LNCaP clone FGC (cell line): ENCODE results near the gene SLC9A3.

Experiments
- DNase-seq: peaks from one replicate; pipeline ENCODE4 v3.0.0-alpha.2; 2011; ENCODE audit warnings: low read depth
- H3K4me3 ChIP-seq: 2 replicates; pipeline ENCODE4 v1.5.1; 2011; ENCODE audit warnings: mild to moderate bottlenecking, low read depth, low read length, control low read depth
- TF ChIP-seq, protein P1 (sequence below): IDR thresholded peaks from 2 replicates; pipeline ENCODE4 v1.5.1; 2012; ENCODE audit warnings: mild to moderate bottlenecking; ENCODE audit not compliant: control insufficient read depth, insufficient read depth; ENCODE audit errors: extremely low read depth

The SLC9A3 gene

DNA sequence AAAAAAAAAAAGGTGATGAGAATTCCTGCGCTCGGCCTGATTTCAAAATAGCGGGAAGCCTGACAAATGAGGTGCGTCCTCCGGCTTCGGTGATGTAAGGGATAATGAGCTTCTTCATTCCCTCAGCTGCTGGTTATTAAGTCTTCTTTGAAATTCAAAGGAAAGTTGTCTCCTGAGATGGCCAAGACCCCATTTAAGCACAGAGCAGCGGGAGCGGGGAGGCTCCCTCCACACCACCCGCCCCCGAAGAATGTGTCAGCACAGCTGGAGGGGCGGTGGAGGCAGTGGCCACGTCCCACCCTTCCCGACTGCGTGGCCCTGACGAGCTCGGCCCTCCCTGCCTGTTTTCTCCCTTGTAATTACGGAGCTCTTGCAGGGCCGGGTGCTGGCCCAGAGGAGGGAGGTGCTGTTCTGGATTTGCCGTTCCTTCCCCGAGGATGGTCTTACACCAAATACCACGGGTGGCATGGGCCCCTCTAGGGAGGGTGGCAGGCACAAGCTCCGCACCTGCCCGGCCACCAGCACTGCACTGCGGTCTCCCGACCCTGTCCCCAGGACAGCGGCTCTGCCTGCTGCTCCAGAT lies 31.0 kb downstream of the SLC9A3 start:
- DNase-seq, result no peak
- no peak overlapping the region for H3K4me3 ChIP-seq
- TF ChIP-seq, protein P1, sequence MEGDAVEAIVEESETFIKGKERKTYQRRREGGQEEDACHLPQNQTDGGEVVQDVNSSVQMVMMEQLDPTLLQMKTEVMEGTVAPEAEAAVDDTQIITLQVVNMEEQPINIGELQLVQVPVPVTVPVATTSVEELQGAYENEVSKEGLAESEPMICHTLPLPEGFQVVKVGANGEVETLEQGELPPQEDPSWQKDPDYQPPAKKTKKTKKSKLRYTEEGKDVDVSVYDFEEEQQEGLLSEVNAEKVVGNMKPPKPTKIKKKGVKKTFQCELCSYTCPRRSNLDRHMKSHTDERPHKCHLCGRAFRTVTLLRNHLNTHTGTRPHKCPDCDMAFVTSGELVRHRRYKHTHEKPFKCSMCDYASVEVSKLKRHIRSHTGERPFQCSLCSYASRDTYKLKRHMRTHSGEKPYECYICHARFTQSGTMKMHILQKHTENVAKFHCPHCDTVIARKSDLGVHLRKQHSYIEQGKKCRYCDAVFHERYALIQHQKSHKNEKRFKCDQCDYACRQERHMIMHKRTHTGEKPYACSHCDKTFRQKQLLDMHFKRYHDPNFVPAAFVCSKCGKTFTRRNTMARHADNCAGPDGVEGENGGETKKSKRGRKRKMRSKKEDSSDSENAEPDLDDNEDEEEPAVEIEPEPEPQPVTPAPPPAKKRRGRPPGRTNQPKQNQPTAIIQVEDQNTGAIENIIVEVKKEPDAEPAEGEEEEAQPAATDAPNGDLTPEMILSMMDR, result no peak

DNA sequence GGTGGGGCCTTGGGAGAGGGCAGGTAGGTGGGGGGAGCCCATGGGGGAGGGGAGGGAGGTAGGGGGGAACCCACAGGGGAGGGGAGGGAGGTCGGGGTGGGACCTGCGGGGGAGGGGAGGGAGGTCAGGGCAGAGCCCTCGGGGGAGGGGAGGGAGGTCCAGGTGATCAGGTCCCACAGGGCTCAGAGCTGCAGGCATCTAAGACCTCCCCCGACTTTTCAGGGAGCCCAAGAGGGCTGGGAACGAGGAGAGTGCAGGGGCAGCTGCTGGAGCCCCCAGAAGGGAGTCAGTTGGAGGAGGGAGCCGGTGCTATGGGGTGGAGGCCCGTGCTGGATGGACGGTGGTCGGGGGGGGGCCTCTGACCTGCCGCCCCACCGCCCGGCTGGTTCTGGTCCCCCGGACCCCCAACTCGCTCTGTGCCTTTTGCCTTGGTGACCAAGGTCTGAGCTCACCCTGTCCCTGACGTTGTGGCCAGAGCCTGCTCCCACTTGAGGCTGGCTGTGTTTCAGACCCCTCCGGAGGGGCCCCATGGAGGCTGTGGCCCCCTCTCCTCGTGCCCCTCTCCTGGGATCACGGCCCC lies 31.8 kb downstream of the SLC9A3 start:
- DNase-seq, result no peak
- TF ChIP-seq, protein P1, result no peak
- H3K4me3 ChIP-seq, result no peak overlapping the region

DNA sequence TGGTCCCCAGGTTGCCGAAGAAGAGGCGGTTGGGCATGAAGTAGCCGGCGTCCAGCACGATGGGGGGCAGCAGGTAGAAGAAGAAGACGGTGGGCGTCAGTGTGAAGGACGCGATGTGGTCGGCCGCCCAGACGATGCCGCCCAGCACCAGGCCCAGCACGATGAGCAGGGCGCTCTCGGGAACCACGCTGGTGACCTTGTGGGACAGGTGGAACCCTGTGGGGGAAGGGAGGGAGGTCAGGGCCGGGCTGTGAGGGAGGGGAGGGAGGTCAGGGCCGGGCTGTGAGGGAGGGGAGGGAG lies 32.4 kb downstream of the SLC9A3 start:
- no peak for DNase-seq
- H3K4me3 ChIP-seq, result no peak overlapping the region
- TF ChIP-seq, protein P1, result no peak

DNA sequence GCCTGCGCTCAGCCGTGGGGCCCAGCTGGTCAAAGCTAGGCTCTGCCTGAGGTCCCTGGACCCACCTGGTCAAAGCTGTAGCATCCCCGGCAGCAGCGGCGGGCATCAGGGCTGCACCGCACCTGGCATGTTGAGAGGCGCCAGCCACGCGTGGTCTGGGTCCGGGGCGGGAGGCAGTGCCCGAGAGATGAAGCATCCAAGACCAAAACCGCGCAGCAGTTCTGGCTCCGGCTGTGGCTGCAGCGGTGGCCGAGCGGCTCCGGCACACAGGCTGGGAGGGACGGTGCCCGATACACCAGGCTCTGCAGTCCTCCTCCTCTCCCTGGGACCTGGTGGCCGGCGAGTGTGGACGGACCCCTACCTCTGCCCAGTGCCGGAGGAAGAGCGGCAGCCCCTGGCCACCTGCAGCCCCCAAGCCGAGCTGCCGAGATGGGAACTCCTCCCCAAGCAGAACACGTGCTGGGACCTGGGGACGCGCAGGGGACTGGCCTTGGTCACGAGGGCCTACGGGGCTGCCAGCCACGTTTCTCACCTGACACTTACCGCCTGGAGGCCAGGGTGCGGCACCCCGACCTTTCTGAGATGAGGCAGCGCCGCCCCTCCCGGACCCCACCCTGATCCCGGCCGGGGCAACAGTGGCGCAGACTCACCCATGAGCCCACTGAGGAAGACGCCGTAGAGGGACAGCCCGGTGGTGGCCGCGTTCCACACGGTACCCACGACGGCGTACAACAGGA lies 33.0 kb downstream of the SLC9A3 start:
- no peak for DNase-seq
- no peak overlapping the region for H3K4me3 ChIP-seq
- TF ChIP-seq, protein P1, result no peak

DNA sequence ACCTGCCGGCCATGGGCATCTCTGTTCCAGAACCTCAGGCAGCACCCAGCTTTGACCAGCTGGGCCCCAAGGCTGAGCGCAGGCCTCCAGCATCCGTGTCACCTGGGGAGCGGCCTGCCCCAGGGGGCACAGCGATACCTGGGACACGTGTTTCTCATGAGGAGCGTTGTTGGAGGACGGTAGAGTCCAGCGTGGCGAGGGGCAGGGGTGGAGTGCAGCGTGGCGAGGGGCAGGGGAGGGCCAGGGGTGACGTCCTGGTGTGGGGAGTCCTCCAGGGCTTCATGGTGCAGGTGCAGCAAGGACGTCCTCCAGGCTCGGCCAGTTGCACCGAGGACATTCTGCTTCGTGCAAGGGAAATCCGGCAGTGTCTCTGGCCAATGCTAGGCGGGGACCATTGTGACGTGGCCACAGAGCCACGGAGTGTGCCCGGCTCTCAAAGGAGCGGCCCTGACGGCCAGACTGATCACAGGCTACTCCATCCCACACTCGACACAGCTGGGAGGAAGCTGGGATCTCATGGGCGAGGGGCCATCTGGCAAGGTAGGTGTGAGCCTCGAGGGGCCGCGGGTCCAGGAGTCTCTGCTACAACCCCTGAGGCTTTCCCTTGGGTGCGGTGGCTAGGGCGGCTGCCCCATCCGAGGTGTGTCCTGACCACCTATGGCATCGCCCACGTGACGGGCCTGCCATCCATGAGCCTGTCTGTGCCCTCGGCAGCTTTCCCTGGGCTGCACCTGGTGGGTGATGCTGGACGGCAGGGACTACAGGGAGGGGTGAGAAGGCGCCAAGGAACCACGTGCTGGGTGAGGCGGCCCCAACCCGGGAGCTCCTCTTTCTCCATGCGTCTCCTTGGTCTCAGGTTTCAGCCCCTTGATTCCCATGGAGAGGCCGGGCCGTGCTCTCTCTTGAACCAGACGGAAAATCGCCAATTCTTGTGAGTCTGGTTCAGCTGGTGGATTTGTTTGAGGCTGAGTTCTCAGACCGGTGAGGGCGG lies 33.8 kb downstream of the SLC9A3 start:
- TF ChIP-seq, protein P1, result no peak
- DNase-seq, result no peak
- H3K4me3 ChIP-seq, result no peak overlapping the region

DNA sequence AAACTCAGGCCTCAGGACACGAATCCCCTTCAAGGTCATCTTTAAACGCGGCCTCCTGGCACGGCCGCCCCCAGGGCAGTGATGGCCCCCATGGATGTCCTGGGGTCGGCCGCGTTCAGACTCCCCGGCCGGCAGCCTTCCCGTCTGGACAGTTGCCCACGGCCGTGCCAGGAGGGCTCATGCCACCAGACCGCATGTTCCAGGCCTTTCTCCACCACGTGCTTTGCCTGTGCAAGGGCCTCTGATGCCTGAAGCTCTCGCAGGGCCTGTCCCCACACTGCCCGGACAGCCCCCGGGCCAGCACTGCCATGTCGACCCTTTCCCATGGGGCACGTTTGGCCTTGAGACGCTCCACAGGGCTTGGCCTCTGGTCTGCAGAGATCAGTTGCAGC lies 34.6 kb downstream of the SLC9A3 start:
- no peak for DNase-seq
- no peak overlapping the region for H3K4me3 ChIP-seq
- TF ChIP-seq, protein P1, result no peak
